ENCODE measurements around the gene MED25.

MED25 gene

DNA sequence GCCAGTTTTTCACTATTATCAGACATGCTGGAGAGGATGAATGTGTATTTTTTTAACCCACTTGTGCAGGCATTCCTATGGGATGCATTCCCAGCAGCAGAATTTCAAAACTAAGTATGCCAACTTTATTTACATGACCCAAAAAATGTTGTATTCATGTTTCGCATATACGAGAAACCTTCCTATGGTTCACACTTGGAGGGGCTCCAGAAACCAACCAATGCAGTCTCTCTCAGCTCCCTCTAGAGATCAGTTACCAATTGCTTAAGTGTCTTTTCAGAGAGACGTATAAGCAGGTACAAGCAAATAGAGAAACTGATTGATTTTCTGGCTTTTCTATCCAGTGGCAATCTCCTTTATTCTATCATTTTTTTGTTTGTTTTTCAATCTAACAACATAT, 27.3 kb downstream of the MED25 start:
- ATAC-seq, result no peak

DNA sequence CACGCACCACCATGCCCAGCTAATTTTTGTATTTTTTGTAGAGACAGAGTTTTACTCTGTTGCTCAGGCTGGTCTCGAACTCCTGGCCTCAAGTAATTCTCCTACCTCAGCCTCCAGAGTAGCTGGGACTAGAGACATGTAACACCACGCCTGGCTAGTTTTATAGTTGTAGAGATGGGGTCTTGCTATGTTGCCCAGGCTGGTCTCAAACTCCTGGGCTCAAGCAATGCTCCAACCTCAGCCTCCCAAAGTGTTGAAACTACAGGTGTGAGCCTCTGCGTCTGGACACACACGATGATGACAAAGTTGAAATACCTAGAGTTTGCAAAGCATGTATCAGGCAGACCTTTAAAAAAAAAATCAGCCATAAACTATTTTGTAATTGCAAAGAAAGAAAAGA, 28.3 kb downstream of the MED25 start:
- no peak for ATAC-seq

GRCh38 chr19:49847731-49848696, 29.9 kb downstream of the MED25 start:
- no peak for ATAC-seq

DNA sequence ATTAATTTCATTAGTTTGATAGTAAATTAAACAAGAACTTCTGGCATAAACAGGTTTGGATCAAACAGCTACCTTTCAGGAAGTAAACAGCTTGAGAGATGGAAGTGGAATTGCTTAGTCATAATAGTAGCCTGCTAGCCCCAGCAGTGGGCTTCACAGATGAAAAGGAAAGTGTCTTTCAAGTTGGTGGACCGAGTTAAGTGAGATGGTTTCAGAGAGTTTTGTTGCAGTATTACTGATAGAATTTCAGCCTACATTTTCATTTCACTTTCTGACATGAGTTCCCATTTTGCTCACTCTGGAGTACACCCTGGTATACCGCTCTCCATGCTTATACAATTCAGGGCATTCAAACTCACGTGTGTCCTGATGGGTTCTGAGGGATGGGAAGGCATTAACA, 30.8 kb downstream of the MED25 start:
- no peak for ATAC-seq

GRCh38 chr19:49849433-49850220, 31.5 kb downstream of the MED25 start:
- no peak for ATAC-seq

- no peak for ATAC-seq
Observed at GRCh38 chr19:49850221-49850486, 32.1 kb downstream of the MED25 start.

- ATAC-seq, result peak; percentile 86
Observed at GRCh38 chr19:49850487-49851342, 32.6 kb downstream of the MED25 start, which contains the start of gene PTOV1. Gene PTOV1 (plus strand): TSS chr19:49851159.

DNA sequence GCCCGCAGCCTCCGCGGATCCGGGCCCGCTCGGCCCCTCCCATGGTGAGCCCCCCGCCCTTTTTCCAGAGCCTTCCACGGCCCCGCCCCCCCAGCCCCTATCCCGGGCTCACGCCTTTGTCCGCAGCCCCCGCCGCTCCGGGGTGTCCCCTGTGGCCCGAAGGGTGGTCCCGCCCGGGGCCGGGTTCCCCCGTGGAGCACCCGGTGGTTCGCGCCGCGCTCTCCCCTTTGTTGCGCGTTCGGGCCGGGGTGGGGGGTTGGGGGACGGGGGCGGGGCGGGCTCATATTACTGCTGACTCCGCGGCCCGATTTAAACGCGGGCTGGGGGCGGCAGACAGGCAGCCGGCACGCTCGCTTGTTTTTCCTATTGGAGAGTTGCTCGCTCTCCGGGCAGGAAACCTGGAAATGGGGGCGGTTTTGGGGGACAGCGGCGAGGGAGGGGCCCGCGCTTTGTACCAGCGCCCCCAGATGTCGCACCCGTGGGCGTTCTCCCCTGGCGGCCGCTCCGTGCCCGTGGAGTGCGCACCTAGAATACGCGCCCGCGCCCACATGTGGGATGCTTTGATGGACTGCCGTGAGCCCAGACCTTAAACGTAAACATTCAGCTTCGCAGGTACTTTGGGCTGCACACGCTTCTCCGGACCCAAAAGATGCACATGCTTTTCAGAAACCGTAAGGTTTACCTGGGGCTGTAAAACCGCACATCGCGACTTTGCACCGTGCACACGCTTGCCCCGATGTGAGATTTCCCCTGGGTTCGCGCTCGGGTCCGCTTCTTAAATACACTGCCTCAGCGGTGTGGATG, 33.6 kb downstream of the MED25 start:
- ATAC-seq, result no peak

- ATAC-seq, result no peak
Observed at GRCh38 chr19:49852631-49853126, 34.6 kb downstream of the MED25 start.

- no peak for ATAC-seq
Observed at GRCh38 chr19:49853852-49854377, 35.8 kb downstream of the MED25 start.

GRCh38 chr19:49854378-49855263, 36.5 kb downstream of the MED25 start:
- ATAC-seq, result no peak

- ATAC-seq, result no peak
Observed at GRCh38 chr19:49855277-49855675, 37.2 kb downstream of the MED25 start.

- no peak for ATAC-seq
Observed at GRCh38 chr19:49855676-49856573, 37.8 kb downstream of the MED25 start.

DNA sequence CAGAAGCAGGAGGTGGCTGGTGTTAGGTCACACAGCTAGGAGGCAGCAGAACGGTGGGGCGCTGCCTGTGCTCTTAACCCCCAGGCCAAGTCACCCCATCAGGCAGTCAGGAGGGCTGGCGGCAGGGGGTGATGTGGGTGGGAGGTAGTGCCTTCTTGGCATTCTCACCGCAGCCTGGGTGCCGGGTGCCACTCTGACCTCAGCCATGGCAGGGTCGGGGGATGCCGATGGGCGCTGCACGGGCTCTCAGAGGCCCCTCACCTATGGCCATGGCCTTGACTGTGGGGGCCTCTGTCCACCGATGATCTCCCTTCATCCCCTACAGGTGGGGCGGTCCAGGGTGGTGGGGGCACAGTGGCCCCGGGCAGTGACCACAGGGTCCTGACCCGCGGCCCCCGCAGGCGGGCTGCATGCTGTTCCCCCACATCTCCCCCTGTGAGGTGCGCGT, 38.5 kb downstream of the MED25 start:
- ATAC-seq, result no peak

DNA sequence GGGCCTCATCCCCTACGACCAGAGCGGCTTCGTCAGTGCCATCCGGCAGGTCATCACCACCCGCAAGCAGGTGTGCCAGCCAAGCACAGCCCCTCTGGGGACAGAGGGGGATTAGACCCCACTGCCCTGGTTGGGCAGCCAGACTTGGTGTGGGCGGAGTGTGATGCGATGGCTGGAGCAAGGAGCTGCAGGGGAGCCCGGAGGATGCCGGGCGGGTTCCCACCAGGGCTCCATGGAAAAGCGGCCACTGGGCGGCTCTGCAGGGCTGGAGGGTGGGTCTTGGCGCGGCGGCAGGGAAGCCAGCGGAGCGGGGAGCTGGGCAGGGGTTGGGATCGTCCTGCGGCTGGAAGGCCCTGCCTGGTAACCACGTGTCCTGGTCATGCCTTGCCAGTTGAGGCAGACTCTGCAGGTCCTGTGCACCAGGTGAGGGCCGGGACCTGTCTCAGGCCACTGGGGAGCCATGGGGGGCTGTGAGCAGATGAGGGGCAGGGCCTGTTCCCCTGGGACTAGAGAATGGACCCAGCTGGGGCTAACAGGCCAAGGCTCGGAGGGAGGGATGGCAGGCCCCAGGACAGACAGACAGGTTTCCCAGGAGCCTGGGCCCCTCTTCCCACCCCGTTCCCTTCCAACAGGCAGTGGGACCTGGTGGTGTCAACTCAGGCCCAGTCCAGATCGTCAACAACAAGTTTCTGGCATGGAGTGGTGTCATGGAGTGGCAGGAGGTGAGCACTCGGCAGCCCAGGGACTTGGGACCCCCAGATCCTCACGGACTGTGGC, 39.2 kb downstream of the MED25 start:
- no peak for ATAC-seq

- no peak for ATAC-seq
Observed at GRCh38 chr19:49857838-49858087, 39.7 kb downstream of the MED25 start.

DNA sequence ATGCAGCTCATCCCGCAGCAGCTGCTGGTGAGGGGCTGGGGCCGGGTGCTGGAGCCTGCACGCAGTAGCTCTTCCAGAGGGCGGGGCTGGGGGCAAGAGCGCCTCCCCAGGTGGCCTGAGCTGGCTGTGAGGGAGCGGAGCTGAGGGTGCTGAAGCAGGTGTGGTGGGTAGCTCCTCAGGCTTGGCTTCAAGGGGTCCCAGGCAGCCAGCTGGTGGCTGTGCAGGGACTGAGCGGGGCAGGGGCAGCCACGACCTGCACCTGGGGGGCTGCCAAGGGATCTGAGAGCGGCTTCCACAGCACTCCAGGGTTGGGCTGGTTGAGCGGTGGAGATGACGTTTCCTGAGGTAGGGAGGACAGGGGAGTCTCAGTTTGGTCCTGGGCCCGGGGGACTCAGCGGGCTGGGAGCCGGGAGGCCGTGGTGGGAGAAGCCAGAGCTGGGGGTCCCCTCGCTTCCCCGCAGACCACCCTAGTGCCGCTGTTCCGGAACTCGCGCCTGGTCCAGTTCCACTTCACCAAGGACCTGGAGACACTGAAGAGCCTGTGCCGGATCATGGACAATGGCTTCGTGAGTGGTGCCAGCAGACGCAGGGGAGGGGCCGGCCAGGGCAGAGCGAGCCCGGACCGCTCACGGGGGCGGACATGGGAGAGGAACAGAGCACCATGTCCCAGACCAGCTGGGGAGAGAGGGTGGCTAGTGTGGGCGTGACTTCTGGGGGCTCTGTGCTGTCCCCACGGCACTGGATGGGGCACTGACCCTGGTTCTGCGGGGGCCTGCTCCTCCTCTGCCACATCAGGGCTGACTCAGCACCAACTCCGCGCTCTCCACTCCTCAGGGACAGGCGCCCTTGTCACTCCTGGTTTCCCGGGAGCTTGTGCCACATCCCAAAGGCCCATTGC, 40.2 kb downstream of the MED25 start:
- ATAC-seq, result no peak

All from activated CD4-positive, CD25-positive, alpha-beta regulatory T cell treated with anti-CD3 and anti-CD28 coated beads, Interleukin-2, amount 50 U/mL, for 24 hours (primary cell).